ENCODE measurements around the gene LCA5.

GRCh38 chr6:79548304-79548703 is 11.1 kb upstream of the LCA5 start:
- TF ChIP-seq CTCF (IDR thresholded peaks at IDR 0.05) (no peak), POLR2AphosphoS5 (IDR thresholded peaks at IDR 0.05; ENCODE audit: insufficient read depth in 1 of 2, low read depth in 1 of 2) (no peak), POLR2A (IDR thresholded peaks at IDR 0.05) (no peak)
